Activated naive CD8-positive, alpha-beta T cell treated with anti-CD3 and anti-CD28 coated beads, Interleukin-2, amount 50 U/mL, for 16 hours (primary cell): Measurements from ENCODE around the gene GRAMD2B.
"Not testable (repeated sequence)": the region's sequence is repeated elsewhere in the genome, so short reads cannot be mapped to it uniquely, and the experiment has no call there.

Source experiments
- DNase-seq: peaks from one replicate; pipeline ENCODE4 v3.0.0-alpha.2; 2020; ENCODE audit warnings: low read depth, low spot score

The GRAMD2B gene, protein sequence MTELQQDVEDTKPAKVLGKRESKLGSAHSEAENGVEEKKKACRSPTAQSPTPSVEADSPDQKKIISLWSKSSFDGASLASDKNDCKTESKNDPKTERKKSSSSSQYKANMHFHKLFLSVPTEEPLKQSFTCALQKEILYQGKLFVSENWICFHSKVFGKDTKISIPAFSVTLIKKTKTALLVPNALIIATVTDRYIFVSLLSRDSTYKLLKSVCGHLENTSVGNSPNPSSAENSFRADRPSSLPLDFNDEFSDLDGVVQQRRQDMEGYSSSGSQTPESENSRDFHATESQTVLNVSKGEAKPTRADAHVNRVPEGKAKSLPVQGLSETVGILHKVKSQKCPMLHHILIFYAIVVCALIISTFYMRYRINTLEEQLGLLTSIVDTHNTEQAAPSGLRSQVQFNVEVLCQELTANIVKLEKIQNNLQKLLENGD

DNA sequence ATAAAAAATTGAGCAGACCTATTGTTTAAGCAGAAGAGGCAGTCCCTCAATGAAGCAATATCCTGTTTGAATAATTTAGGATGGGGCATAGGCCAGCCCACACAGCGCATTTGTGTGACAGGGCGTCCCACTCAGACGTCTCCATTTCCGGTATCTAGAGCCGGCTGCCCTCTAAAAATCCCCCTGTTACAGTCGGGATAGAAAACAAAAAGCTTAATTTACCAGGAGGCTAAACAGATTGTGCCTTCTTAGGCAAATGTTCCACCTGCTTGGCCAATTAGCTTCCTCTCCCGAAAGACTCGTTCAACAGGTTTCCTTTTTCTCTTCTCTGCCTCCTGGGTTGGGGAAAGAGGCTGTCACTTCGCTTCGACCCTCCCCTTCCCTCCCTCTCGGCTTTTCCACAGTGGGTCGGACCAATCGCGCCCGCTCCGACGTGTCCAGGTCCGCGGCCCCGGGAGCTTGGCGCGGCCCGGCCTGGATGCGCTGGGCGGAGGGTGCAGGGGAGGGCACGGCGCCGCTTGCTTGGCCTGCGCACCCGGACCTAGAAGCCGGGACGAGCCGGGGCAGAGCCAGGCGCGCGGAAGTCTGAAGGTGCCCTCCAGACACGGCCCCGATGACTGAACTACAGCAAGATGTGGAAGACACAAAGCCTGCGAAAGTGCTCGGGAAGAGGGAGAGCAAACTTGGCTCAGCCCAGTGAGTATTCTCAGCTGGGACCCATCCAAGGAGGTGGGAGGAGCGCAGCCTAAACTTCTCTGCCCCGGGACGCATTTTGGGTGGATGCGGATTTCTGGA is at the start of gene GRAMD2B:
Gene GRAMD2B, plus strand, starts transcription at position 416 of the 795 bp plus-strand sequence. Its CDS starts 198 bp downstream, at position 614.
- DNase-seq, result peak; percentile 25

DNA sequence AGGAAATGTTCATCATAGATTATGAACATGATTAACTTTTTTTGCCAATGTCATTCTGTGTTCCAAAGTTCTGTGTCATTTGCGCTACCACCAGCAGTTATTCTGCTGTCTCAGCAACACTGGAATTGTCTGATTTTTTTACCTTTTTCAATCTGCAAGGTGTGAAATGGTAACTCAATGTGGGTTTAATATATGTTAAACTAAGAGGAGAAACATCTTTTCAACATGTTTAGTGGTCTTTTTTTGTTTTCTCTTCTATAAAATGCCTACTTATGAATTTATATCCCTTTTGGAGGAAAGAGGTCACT is 49.1 kb upstream of the GRAMD2B start:
- DNase-seq, result no peak

DNA sequence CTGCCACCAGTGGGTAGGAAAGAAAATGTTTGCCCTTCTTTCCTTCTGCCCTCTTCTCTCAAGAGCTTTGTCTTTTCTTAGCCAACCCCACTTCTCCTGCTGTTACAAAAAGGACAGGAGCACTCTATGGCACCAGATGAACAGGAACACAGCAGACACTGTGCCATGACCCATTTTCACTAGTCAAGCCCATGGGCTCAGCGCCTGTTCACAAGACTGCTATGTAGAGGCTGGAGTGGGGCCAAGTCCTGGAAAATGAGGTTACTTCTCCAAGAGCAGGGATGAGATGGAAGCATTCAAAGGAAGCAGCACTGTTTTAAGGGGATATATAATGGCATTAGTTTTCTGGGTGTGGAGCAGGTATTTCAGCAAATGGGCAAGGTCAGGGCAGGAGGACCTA is 46.8 kb upstream of the GRAMD2B start:
- no peak for DNase-seq

DNA sequence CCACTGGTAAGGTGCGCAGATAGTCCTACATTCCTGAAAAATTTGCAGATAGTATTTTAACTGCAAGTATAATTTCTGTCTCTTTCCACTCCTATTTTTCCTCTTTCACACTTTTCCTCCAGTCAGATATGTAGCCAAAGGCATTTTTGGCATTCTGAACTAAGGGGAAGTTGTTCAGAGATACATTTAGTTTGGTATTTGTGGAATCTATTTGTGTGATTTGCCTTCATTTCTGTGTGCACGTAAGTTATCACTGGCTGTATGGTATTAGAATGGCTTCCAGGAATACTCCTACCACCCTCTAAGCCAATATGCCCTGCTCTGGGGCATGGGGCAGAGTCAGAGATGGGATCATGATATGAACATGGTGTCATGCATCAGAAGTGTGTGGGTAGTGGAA is 45.8 kb upstream of the GRAMD2B start:
- no peak for DNase-seq

DNA sequence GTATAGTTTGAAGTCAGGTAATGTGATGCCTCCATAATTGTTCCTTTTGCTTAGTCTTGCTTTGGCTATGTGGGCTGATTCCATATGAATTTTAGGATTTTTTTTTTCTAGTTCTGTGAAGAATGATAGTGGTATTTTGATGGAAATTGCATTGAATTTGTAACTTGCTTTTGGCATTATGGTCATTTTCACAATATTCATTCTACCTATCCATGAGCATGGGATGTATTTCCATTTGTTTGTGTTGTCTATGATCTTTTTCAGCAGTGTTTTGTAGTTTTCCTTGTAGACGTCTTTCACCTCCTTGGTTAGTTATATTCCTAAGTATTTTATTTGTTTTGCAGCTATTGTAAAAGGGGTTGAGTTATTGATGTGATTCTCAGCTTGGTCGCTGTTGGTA is 42.9 kb upstream of the GRAMD2B start:
- not testable (repeated sequence) for DNase-seq

DNA sequence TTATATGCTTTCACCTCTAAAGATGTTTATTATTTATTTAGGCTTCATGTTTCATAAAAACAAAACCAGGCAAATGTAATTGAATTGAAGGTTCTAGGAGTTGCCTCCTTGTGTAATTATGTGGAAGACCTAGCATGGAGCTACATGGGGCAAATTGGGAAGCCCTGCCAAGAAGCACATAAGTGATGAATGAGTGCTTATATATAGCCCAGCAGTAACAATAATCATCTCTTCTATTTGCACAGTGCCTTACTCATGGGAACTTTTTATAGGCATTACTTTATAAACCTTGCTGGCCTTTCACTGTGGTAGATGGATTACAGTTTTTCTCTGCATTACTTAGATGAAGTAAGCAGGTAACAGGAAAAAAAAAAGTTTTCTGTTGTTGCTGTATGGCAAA is 40.0 kb upstream of the GRAMD2B start:
- no peak for DNase-seq

DNA sequence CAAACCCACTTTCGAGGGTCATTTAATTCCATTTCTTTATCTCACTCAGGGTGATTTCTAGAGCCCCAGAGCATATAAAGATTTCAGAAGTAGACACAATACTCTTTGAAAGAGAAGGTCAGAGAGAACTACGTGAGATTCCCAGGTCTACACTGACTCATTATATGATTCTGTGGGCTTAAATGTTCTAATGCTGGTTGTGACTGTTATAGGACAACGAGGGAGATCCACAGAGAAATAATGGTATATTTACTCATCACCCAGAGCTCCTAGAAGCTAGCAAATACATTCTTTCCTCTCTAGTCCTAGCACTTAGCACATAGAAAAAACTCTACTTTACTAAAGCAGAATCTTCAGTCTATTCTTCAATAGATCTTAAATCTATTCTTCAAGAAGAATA is 39.4 kb upstream of the GRAMD2B start:
- no peak for DNase-seq

DNA sequence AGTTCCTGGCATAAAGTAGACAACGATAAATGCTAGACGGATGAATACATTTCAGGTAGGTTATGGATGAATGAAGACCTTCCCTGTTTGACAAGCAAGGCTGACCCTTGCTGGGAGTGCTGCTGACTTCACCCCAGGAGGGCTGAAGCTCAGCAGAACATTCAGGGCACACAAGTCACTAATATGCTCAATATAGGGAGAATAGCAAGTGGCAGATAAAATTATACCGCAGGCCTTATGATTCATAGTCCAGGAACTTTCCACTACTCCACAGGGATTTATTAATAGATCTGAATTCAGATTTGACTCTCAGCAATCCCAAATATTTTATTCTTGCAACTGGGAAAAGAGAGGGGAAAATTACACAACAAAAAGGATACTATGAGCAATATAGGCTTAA is 38.2 kb upstream of the GRAMD2B start:
- DNase-seq, result no peak

DNA sequence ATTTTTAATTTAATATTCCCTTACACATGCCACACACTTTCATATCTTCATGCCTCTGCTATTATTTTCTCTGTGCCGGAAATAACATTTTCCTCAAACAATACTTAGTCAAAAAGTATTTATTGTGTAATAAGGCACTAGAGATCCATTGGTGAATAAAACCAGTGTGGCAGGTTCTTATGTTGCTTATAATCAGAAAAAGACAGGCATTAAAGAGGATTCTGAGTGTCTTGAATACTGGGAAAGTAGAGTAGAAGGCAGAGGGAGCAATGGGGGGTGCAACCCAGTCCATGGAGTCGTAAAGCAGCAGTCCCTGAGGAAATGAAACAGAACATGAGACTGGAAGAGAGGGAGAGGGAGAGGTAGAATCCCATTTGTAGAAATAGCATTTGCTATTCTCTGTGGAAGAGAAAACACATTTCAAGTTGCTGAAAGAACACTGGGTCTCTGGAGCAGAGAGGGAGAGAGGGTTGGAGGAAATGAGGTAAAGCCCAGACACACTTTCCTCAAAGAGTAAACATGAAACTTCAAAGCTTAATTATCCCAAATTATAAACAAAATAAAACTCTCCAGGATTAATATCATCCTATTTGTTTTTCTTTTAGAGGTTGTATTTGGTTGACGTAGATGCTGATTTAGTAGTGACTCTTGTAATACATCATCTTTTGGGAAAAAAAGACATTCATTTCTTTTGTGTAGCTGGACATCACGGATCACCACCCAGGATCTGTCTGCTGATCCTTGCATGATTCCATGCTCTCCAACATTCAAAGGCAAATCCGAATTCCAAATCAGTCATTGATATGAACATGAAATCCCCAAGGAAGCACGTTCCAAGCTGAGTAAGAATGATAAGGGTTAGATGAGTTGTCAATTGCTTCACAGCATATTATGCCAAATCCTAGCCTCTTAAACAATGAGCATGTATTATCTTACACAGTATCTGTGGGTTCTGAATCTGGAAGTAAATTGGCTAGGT is 37.4 kb upstream of the GRAMD2B start:
- DNase-seq, result no peak

DNA sequence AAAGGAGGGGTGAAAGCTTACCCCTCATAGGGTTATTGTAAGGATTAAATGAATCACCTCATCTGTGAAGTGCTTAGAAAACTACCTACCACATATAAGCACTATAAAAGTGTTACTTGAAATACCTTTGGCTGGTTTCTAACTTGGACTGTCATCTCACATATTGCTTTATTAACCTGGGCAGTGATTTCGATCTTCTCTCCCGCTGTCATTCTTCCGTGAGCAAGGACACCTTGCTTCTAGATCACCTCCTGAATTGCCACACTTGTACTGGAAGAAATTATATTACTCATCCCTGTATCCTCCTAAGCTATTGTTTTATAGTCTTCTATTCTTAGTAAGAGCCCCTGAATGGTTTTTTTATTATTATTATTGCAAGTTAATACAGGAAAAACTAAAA is 34.0 kb upstream of the GRAMD2B start:
- no peak for DNase-seq

DNA sequence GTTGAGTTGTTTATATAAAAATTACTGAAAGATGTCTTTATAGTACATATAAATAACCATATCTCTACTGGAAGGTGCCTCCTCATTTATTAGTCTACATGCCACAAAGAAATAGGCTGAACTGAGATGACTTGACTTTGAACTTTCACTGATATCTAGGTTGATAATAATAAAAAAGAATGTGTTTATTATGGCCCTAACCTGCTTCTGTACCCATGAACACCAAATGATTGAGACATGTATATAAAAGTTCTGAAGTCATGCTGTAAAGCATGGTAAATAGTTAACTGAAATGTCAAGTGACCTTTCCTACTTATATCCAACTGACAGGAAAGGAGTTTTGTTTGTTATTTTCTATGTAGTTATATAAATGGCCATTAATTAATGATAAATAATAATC is 33.2 kb upstream of the GRAMD2B start:
- DNase-seq, result no peak

DNA sequence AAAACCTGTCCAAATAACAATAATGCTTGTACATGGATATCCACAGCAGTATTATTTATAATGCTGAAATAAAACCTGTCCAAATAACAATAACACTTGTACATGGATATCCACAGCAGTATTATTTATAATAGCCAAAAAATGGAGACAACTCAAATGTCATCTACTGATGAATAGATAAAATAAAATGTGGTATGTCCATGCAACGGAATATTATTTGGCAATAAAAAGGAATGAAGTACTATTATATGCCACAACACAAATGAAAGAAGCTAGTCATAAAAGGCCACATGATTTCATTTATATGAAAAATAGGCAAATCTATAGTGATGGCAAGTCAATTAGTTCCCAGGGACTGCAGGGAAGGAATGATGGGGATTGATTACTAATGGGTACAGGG is 31.8 kb upstream of the GRAMD2B start:
- DNase-seq, result no peak

DNA sequence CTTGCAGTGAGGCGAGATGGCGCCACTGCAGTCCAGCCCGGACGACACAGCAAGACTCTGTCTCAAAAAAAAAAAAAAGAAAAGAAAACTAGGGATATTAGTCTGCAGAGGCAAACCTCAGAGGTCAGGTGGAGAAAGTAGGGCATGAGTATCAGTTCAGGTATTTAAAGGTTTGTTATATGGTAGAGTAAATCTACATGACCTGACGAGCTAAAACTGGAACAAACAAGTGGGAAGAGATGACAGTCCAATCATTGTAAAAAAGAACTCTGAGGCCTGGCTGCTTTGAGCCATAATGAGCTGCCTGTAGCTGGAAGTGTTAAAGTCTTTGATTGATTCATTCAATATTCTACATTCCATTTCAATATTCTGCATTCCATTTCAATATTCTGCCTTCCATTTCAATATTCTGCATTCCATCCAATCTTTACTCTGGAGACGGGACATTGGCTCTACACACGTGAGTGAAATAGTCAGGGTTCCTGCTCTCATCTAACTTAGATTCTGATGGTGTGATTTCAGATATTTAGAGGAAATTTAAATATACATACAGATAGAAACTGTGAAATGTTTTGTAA is 28.9 kb upstream of the GRAMD2B start:
- DNase-seq, result no peak

DNA sequence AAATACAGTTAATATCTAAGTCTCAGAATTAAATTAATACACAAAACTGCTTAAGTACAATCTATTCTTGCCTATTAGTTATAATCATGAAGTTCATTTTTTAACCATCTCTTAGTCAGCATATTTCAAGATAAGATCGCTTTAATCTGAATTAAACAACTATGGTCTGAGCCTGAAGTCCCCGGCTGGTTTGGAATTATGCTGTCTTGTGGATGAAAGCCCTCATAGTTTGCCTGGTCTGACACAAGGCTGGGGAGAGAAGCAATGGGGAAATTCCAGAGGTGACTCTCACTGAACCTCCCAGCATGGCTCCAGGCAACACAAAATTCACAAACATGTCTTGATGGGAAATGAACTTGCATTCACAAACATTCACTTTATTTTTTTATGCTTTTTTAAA is 28.0 kb upstream of the GRAMD2B start:
- no peak for DNase-seq

DNA sequence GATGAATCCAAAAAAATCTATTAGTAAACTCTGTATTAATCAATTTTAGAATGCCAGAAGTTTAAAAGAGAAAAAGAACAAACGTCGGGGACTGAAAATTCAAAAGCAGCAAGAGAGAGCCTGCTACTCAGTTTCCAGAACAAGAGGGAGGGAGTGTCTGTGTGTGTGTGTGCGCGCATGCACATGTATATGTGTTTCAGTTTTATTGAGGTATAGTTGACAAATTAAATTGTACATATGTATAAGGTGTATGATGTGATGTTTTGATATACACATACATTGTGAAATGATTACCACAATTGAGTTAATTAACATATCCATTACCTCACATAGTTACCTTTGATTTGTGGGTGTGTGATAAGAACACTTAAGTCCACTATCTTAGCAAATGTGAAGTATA is 27.6 kb upstream of the GRAMD2B start:
- DNase-seq, result no peak

DNA sequence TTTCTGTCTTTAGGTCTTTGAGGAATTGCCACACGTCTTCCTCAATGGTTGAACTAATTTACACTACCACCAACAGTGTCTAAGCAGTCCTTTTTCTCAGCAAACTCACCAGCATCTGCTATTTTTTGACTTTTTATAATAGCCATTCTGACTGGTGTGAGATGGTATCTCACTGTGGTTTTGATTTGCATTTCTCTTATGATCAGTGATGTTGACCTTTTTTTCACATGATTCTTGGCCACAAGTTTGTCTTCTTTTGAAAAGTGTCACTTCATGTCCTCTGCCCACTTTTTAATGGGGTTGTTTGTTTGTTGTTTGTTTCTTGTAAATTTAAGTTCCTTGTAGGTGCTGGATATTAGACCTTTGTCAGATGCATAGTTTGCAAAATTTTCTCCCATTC is 26.5 kb upstream of the GRAMD2B start:
- not testable (repeated sequence) for DNase-seq

DNA sequence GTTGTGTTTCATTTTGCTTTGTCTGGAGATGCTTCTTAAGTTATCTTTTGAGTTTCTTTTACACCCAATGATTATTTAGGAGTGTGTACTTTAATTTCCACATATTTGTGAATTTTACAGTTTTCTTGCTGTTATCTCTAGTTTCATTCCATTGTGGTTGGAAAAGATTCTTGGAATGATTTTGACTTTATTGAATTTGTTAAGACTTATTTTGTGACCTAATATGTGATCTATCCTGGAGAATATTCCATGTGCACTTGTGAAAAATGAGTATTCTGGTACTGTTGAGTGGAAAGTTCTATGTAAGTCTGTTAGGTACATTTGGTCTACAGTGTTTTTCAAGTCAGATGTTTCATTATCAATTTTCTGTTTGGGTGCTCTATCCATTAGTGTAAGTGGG is 24.4 kb upstream of the GRAMD2B start:
- DNase-seq, result no peak

DNA sequence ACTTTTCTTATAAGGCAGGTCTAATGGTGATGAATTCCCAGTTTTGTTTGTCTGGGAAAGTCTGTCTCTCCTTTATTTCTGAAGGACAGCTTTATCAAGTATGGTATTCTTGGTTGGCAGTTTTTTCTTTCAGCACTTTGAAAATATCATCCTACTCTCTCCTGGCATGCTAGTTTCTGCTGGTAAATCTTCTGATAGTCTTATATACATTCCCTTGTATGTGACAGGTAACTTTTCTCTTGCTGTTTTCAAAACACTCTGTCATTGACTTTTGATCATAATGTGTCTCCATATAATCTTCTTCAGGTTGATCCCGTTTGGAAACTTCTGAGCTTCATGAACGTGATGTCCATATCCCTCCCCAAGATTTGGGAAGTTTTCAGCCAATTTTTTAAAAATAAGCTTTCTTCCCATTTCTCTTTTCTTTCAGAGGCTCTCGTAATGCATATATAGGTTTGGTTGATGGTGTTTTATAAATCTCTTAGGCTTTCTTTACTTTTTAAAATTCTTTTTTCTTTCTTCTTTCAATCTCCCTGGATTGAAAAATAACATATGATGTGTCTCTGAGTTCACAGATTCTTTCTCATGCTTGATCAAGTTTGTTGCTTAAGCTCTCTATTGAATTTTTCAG is 22.5 kb upstream of the GRAMD2B start:
- no peak for DNase-seq

DNA sequence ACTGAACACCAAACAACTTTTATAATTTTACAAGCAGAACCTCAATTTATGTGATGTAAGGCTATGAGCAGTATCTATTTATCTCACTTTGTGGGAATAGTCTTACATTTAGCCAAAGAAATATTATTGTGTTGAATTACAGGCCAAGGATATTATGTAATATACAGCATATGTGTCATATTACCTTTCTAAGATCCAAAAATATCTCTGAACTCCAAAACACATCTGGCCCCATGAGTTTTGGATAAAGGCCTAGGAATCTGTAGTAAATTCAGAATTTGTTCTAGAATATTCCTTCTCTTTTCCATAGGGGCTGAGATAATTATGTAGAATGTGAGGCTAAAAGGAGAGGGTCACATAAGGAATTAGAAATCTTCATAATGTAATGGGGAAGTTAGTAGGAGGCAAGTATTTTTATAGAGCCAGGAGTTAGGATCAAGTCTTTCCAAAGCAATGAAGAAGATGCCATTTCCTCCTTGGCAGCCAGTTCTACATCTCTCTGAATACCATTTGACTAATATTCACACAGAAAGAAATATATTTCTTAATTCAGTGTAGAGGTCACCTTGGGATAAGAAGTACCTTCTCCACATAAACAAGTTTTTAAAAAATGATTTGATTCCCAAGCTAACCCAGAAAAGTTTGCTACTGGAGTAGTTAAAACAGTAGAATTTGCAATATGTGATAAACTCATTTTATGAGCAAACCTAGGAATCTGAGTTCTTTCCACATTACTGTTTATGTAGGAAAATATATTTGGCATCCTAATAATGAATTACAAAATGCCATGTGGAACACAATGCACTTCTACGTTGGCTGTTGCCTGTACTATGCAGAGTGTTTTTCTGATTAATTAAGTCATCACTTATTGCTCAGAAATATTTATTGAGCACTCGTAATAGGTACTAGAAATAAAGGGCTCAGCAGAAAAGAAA is 20.3 kb upstream of the GRAMD2B start:
- no peak for DNase-seq

DNA sequence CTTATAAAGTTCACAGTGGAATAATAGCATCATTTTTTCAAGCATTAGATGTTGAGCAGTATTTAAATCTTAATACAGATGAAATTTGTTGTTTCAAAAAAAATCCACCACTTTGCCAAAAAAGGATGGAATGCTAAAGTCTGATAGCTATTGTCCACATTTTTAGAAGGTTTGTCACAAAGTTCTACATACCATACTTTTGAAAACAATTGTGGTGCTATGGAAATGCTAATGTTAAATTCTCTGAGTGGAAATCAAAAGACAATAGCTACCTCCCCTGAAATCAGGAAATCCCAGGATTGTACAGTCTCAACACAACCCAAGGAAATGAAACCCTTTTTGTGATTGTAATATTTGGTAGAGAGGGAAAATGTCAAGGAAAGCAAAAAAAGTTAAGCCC is 19.3 kb upstream of the GRAMD2B start:
- DNase-seq, result no peak
